Hepatocyte (in vitro differentiated cells): ENCODE data around the gene LAMA3.

Experiments used
- EZH2 ChIP-seq: fragments of 200-600 bp; sonication (generic); IDR thresholded peaks from 2 replicates; pipeline ENCODE4 v1.6.1; 2016; ENCODE audit warnings: antibody characterized with exemption, mild to moderate bottlenecking, borderline replicate concordance
- TF ChIP-seq, protein P1 (sequence below): fragments of 200-600 bp; sonication (generic); IDR thresholded peaks from 2 replicates; pipeline ENCODE4 v1.5.1; 2016; ENCODE audit warnings: antibody characterized with exemption, mild to moderate bottlenecking; ENCODE audit not compliant: poor library complexity

DNA sequence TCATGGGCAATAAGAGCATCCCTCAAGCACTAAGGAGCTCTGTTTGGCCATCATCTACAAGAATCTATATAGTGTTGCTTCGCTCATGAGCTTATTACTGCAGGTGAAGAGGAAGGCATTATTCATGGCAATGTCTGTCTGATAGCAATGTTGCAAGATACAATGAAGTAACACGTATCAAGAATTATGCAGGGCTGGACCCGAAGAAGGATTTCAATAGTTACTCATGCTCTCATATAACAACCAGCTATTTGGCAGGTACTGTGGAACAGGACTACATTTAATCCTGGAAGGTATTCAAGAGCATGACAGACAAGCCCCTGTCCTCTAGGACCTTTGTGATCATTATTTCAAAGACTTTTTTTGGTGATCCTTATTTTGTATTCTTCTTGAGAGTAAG, 109.6 kb downstream of the LAMA3 start:
- TF ChIP-seq, protein P1, sequence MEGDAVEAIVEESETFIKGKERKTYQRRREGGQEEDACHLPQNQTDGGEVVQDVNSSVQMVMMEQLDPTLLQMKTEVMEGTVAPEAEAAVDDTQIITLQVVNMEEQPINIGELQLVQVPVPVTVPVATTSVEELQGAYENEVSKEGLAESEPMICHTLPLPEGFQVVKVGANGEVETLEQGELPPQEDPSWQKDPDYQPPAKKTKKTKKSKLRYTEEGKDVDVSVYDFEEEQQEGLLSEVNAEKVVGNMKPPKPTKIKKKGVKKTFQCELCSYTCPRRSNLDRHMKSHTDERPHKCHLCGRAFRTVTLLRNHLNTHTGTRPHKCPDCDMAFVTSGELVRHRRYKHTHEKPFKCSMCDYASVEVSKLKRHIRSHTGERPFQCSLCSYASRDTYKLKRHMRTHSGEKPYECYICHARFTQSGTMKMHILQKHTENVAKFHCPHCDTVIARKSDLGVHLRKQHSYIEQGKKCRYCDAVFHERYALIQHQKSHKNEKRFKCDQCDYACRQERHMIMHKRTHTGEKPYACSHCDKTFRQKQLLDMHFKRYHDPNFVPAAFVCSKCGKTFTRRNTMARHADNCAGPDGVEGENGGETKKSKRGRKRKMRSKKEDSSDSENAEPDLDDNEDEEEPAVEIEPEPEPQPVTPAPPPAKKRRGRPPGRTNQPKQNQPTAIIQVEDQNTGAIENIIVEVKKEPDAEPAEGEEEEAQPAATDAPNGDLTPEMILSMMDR = no peak
- TF ChIP-seq EZH2 = no peak
